Activated T-helper 1 cell treated with anti-CD3 and anti-CD28 coated beads, Interleukin-2, amount 50 U/mL, for 16 hours (primary cell): ENCODE measurements around the gene APIP.
"Not testable (repeated sequence)": the region's sequence is repeated elsewhere in the genome, so short reads cannot be mapped to it uniquely, and the experiment has no call there.

Experiments
- DNase-seq, 2 donors: peaks; one replicate each; pipeline ENCODE4 v3.0.0-alpha.2; 2020; ENCODE audit warnings: low read depth in 1 of 2, low spot score in 1 of 2

The APIP gene

DNA sequence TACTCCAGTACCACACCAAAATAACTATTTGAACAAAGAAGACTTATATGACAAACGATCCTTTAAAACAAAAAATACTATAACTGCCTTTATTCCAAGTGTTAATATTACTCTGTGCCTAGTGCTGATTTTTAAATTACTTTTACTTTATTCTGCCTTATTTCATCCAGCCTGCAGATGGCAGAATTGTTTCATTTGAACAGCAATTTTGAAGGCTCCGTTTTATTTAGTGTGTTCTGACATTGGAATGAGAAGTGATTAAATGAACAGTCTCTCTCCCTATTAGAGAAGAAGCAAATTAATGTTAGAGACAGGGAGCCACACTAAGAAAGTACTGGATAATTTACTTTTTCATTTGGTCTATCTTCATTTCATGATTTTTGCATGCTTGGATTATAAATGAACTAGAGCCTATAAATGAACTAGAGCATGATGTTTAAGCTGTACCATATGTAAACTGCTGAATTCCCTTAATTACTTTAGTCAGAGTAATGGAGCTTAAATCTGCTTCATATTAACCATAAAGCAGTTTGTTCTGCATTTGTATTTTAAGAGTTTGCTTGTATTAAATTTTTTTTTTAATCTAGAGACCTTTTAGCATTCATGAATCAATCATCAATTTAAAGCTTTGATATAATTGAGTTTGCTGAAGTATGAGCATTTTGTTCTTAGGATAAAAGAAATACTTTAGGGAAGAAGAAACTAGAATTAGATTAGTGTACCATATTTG is 10.1 kb upstream of the APIP start:
- DNase-seq, result no peak

DNA sequence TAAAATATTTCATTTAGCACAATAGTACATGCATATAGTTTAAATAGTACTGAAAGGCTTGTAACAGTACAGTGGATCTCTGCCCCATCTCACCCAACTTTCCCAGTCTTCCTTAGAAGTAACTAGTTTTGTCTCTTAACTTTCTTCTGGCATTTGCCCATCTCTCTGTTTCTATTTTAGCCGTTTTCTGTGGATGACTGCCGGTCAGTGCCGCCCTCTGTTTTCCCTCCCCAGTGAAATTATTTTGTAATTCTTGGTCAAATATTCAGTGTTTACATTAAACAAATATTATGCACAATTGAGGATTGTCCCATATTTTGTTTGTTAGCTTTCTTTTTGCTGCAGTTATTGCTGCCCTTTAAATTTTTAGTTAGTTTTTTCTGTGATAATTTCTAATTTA is 8.5 kb upstream of the APIP start:
- no peak for DNase-seq

DNA sequence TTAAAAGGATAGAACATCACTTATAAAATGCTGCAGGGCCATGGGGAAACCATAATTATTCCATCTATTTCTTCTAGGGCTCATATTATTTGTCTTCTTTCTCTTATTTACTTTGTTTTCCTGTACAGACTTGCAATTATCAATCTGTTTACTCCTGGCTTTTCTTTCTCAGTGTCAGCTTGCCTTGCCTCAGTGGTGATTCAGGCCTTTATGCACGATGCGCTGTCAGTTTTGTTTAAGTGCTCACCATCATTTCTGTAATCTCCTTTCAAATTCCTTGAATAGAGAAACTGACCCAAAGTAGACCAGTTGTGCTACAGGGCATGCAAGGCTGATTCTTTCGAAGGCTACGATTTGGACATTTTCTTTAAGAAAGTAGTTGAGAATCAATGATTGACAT is 5.0 kb upstream of the APIP start:
- no peak for DNase-seq

DNA sequence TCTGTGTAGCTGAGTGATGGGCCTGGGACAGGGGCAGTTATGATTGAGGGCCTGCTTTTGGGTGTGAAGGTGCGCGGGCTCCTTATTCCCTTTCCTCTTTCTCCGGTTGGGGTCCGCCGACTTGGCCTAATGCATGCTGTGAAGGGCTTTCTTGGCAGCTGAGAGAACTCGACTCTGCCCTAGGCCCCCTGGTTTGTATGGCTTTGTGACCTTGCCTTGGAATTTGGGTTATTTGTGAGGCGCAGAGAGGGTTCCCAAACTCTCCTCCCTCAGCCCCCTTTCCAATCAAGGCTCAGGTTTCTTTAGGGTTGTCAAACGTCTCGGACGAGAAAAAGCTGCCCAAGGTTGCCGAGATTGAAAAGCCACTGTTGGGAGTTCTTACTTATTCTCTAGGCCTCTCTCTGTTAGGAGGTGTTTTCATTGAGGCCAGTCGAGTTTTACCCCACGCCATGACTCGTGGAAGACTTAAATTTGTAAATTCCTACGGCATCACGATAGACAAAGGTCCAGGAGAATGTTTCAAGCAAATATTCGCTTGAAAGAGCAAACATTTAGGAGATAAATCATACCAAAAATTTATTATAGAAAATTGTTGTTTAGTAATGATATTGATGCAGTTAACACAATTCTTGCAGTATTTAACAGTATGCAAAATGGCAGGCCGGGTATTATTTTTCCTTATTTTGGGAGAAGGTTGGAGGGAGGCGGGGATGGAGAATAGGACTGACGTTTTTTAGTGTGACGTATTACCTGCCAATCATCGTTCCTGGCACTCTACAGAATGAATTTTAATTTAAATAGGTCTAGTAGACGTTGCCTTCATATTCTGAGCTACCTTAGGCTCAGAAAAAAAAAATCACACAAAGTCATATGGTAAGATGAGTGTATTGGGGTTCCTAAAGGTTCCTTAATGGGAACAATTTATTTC is 928 bp upstream of the APIP start:
- no peak for DNase-seq

DNA sequence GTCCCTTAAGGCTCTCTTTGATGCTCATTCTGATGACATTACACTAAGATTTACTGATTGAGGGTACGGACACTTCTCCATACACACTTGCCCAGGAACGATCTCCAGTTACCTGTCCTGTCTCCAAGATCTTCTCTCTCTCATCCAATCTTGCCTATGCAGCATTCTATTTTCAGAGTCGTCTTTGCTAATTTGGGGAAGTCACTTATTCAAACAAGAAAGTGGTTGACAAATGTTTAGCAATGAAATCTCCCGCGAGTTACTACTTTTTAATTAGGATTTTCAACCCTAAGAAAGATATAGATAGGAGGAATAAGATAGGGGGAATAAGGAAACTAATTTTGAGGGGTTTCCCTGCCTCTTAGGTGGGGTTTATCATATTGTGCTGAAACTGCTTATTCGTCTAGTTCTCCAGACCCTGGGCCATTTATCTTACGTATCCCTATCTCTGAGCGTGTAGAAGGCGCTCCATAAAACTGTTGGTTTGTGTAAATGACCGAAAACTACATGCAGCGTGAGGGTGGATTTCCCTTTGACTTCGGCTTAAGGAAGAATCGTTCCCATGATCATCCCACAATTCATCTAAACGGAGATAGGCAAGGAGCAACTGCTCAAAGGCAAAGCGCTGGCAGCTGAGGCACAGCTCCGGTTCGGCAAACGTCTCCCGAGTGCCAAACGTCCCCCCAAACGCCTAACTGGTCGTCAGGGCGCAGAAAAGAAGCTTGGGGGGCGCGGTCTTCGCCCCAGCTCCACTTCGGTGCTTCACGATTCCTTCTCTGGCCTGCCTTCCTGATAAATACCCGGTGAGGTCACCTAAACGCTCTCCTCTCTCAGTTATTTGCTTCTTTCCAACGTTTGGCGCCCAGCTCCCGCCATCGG is 804 bp downstream of the APIP start:
- no peak for DNase-seq

DNA sequence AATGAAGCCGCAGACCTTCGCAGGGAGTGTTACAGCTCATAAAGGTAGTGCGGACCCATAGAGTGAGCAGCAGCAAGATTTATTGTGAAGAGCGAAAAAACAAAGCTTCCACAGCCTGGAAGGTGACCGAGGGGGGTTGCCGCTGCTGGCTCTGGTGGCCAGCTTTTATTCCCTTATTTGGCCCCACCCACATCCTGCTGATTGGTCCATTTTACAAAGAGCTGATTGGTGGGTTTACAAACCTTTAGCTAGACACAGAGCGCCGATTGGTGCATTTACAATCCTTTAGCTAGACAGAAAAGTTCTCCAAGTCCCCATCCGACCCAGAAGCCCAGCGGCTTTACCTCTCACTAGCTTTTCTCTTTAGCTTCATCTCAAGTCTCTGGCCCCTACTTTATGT is 2.6 kb downstream of the APIP start:
- not testable (repeated sequence) for DNase-seq

- no peak for DNase-seq
Measured at GRCh38 chr11:34911676-34912075, 4.5 kb downstream of the APIP start.

- no peak for DNase-seq
Measured at GRCh38 chr11:34910817-34911216, 5.4 kb downstream of the APIP start.

DNA sequence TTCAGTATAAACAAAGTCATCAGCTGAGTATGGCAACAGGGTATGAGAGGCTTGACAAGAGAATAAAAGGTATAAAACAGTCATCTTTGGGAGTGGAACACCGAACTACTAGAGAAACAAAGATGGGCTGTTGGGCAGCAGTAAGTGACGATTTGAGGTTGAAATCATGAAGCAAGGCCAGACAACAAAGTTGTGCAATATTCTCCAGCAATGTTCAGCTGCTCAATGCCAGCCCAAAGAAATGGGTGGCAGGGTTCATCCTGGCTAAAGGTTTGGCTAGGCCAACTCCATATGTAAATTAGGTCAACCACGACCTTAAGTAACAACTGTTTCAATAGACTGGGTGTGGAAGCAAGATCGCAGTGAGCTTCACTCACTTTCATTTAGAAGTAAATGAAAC is 6.2 kb downstream of the APIP start:
- no peak for DNase-seq

DNA sequence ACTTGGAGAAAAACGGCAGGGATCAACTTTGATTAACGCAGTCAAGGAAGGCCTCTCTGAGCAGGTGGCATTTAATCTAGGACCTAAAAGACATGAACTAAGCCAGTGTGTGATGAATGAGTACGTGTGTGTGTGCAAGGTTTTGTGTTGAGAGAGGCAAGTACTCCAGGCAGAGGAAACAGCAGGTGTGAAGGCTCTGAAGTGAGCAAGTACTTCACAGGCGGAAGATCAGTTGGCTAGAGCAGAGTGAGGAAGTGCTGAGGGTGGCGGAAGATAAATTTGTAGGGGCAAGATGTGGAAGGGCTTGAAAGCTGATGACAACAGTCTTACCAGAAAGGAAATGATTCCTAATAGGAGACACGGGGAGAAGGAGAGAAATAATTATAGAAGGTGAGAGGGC is 6.8 kb downstream of the APIP start:
- no peak for DNase-seq

GRCh38 chr11:34907934-34908593 is 8.1 kb downstream of the APIP start:
- no peak for DNase-seq

GRCh38 chr11:34905666-34906065 is 10.5 kb downstream of the APIP start:
- DNase-seq, result no peak

DNA sequence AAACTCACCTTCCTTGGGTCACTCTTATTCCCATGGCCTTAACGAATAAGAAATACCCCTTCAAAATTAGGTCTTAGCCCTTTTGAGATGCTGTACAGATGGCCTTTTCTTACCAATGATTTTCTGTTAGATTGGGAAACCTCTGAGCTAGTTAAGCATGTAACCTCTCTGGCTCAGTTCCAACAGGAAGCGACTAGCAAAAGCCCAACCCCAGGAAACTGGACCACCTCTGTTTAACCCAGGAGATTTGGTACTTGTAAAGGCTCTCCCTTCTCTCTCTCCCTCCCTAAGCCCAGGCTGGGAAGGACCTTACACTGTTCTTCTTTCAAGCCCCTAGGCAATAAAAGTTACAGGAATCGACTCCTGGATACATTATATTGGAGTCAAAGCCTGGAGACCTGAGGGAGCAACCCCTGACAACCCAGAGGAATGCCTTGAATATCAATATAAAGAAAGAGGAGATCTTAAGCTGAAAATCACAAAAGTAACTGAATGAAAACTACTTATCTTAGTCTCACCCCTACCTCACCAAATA is 11.7 kb downstream of the APIP start:
- DNase-seq, result no peak

DNA sequence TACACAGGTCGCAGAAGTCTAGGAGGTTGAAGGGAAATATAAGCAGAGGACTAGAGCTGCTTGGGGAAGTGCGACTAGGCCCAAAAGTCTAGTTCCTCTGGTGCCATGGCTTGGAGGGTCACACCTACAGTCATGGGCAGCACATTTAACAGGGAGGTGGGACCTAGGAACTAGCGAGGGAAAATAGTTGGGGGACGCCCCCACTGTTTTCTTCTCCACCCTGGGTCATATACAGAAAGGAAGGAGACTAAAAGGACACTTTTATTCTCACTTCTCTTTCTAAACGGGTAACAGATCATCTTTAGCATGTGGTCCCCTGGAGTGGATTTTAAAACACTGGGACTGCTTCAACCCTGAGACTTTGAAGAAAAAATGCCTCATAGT is 16.6 kb downstream of the APIP start:
- DNase-seq, result no peak

GRCh38 chr11:34898474-34898873 is 17.7 kb downstream of the APIP start:
- no peak for DNase-seq

DNA sequence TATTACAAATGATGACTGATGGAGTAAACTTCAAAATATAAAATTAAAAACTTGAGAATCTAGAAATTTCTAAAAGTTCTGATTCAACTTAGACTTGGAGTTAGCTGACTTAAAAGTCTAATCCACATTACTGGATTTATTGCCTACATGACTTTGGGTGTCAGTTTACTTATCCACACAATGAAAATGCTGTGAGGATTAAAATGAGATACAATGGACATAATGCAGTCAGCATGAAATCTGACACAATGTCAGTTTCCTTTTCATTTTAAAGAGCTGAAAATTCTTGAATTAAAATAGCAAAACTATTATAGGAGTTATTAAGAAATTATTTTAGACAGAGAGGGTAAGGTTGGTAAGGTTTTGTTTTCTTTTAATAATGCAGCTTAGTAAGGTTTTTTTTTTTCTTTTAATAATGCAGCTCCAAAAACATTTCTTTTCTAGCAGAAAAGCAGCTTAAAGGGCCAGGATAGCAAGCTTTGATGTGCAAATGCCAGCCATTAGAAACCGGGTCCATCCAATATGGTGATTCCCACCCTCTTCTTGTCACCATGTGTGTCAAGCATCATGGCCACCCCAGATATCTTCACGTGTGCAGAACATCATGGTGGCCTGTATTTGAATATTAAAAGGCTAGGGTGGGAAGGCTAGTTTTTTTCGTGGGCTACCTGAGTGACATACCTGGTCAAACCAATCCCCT is 18.9 kb downstream of the APIP start:
- no peak for DNase-seq

GRCh38 chr11:34896191-34896590 is 20.0 kb downstream of the APIP start:
- not testable (repeated sequence) for DNase-seq

DNA sequence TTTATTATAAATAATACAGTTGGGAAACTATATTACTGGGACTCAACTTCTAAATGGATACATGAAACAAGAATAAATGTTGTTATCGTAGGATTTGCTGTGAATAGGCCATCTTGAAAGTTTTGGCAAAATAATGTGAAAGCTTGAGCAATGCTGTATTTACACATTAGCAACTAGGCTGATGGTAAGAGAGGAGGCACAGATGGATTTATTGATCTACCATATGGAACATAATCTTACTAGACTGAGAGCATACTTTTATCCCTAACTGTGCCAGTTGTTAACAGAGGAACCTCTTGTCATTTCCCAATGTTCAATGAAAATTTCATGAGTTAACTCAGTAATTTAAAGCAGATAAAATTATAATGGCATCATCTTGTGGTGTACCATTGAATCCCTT is 22.8 kb downstream of the APIP start:
- DNase-seq, result no peak

- no peak for DNase-seq
Measured at GRCh38 chr11:34891611-34892010, 24.6 kb downstream of the APIP start.

GRCh38 chr11:34890812-34891211 is 25.4 kb downstream of the APIP start:
- DNase-seq, result no peak
